Ureter (tissue), 1 donor: Measurements from ENCODE around the gene CDH15. TPM values are rescaled to one million over a fixed set of nuclear protein-coding genes. Genes with fewer than 3 reads are reported as not detected.
A peak's percentile ranks its signal among the peaks of the same experiment; 100 is the strongest.
"Not testable (repeated sequence)": the region's sequence is repeated elsewhere in the genome, so short reads cannot be mapped to it uniquely, and the experiment has no call there.

Experiments
- DNase-seq: peaks from one replicate; pipeline ENCODE4 v3.0.0-alpha.2; 2020; ENCODE audit warnings: low spot score
- total RNA-seq: library from RNA; stranded (reverse); gene quantifications from one replicate; pipeline ENCODE4 v1.2.4, GENCODE V29; 2023
- donor health status: DM: yes; HTN: yes; CAD: no.

The CDH15 gene
- total RNA-seq, 1 donor from 2014 or later: not detected

DNA sequence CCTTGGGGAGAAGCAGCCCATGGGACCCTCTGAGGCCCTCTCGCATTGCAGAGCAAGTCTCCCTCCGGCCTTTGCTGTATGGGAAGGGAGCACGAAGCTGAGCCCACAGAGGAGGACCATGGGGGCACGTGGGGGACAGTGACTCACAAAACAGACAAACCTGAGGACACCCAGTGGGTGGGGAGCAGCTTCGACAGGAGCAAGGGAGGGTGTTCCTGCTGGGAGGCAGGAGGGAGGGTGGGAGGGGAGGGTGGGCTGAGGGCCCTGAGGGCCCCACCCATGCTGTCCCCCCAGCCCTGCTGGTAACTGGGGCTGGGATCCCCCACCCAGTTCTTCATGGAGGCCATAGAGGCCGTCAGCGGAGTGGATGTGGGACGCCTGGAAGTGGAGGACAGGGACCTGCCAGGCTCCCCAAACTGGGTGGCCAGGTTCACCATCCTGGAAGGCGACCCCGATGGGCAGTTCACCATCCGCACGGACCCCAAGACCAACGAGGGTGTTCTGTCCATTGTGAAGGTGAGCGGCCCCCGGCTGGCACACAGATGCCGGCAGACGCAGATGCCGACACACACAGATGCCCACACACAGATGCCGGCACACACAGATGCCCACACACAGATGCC, 16.3 kb downstream of the CDH15 start:
- no peak for DNase-seq

DNA sequence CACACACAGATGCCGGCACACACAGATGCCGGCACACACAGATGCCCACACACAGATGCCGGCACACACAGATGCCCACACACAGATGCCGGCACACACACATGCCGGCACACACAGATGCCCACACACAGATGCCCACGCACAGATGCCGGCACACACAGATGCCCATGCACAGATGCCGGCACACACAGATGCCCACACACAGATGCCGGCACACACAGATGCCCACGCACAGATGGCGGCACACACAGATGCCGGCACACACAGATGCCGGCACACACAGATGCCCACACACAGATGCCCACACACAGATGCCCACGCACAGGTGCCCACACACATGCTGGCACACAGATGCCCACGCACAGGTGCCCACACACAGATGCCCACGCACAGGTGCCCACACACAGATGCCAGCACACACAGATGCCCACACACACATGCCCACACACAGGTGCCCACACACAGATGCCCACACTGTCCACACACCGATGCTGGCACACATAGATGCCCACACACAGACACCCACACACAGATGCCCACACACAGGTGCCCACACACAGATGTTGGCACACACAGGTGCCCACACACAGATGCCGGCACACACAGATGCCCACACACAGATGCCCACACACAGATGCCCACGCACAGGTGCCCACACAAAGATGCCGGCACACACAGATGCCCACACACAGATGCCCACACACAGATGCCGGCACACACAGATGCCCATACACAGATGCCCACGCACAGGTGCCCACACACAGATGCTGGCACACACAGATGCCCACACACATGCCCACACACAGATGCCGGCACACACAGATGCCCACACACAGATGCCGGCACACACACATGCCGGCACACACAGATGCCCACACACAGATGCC, 17.2 kb downstream of the CDH15 start:
- not testable (repeated sequence) for DNase-seq

DNA sequence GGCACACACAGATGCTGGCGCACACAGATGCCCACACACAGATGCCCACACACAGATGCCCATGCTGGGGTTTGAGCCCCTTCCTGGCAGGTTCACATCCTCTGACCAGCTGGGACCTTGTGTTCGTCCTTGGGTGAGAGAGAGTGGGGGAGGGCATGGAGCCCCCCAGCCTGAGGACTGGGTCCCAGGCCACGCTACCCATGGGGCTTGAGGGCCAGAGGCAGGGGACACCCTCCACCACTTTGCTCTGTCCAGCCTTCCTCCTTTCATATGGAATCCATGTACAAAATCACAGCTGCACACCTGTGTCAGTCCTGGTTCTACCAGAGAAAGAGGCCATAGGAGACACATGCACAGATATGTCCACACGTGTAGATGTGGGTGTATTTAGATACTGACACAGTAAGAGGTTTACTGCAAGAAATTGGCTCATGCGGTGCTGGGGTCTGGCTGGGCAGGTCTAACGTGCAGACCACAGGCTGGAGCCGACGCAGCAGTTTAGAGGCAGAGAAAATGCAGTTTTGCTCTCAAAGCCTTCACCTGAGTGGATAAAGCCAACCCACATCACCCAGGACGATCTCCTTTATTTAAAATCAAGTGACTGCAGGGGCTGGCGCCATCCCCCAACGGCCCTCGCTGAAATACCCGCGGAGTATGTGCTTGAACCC, 17.9 kb downstream of the CDH15 start:
- DNase-seq: no peak

- DNase-seq: no peak
Measured at GRCh38 chr16:89190150-89190958, 18.8 kb downstream of the CDH15 start.

DNA sequence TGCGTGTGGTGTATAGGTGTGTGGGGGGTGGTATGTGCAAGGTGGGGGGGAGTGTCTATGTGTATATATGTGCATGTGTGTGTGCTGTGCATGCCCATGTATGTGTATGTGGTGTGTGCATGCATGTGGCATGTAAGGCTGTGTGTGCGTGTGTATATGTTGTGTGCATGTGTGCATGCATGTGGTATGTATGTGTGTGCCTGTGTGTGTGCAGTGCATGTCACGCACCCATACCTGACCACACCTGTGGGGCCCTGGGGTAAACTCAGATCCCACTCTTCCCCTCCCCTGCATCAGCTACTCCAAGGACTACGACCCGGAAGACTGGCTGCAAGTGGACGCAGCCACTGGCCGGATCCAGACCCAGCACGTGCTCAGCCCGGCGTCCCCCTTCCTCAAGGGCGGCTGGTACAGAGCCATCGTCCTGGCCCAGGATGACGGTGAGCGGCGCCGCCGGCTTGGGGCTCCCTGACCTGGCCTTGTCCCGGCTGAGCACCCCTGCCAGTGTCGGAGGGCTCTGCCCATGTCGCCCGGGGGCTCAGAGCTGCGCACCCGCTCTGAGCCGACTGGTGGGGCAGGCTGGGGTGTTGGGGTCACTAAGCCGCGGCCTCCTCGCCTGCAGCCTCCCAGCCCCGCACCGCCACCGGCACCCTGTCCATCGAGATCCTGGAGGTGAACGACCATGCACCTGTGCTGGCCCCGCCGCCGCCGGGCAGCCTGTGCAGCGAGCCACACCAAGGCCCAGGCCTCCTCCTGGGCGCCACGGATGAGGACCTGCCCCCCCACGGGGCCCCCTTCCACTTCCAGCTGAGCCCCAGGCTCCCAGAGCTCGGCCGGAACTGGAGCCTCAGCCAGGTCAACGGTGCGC, 19.7 kb downstream of the CDH15 start:
- peak; percentile 45 for DNase-seq

DNA sequence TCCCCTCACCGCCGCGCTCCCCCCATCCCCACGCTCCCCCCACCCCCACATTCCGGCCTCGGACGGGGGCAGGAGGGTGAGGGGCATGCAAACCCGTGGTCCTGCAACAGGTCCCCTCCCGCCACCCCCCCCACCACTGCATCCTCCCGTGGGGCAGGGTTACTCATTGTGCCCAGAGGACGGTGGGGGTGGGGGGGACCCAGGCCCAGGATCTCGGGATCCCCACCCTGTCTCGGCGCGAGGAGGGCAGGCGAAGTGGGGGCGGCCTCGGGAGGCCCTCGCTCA, 20.3 kb downstream of the CDH15 start:
- no peak for DNase-seq

GRCh38 chr16:89192186-89192955, 20.8 kb downstream of the CDH15 start:
- DNase-seq: peak; percentile 89

- no peak for DNase-seq
Measured at GRCh38 chr16:89192956-89193575, 21.5 kb downstream of the CDH15 start.

DNA sequence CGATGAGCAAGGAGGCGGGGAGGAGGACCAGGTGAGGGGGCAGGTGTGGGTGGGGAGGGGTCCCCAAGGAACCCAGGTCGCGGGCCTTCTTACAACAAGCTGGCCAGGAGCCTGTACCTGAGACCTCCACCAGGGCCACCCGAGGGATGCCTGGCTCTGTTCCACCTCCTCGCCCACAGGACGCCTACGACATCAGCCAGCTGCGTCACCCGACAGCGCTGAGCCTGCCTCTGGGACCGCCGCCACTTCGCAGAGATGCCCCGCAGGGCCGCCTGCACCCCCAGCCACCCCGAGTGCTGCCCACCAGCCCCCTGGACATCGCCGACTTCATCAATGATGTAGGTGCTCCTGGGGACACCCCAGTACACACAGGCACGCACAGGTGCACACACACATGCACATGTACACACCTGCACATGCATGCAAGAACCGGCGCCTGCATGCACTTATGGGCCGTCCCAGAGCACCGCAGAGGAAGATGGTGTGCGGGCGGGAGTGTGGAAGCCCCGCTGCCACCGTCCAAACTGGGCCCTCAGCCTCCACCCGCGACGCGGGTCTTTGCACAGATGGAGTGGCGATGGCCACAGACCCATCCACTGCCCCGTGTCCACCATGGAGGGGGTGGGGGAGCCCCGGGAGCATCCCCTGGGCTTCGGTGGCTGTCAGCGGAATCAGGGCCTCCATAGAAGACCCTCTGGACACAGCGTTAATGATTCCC, 22.2 kb downstream of the CDH15 start:
- peak; percentile 44 for DNase-seq

GRCh38 chr16:89194340-89195311, 23.1 kb downstream of the CDH15 start:
- DNase-seq: no peak

DNA sequence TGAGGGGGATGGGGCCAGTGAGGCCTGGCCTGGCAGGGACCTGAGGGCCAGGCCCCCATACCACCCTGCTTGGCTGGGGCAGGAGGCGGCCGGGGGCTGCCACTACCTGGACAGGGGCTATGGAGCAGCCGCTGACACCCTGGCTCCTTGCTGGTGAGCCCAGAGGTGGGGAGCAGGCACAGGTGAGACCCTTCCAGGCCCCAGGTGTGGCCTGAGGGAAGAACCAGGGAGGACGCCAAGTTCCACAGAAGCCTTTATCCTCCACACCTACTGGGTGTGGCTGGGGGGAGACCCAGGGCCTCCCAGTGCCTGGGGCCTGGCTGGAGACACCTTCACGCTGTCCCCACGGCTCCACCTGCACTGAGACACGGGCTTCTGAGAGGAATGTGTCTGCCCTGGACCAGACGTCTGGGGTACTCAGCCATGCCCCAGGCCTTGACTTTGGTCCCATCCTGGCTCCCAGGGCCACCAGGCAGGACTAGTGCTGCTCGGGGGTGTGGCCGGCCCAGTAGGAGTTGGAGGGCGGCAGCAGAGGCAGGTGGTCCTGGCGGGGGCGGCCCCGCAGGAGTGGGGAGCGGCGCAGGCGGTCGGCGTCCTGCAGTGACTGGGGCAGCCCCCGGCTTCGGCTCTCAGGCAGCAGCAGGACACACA, 24.1 kb downstream of the CDH15 start:
- no peak for DNase-seq

DNA sequence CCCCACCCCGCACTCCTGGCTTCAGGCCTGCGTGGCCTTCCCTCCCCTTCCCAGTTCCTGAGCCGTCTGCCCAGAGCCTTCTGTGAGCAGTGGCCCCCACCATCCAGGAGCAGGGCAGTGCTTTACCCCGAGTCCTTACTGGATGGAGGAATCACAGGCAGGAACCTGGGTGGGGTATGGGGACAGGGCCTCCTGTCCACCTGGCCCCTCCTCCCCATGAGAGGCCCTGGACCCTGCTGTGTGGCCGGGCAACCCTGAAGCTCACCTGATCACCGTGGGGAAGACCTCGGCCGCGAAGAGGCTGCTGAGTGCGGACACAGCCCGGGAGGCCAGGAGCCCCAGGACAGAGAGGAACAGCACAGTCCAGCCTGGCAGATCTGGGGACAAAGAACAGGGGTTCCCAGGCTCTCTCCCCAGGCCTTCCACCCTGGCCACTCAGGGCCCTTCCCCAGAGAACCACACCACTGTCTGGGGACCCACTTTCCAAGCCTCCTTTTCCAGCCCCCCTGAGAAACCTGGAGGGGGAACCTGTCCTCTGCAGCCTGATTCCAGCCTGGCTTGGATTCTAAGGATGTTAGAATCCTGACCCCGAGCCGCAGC, 25.6 kb downstream of the CDH15 start:
- no peak for DNase-seq

DNA sequence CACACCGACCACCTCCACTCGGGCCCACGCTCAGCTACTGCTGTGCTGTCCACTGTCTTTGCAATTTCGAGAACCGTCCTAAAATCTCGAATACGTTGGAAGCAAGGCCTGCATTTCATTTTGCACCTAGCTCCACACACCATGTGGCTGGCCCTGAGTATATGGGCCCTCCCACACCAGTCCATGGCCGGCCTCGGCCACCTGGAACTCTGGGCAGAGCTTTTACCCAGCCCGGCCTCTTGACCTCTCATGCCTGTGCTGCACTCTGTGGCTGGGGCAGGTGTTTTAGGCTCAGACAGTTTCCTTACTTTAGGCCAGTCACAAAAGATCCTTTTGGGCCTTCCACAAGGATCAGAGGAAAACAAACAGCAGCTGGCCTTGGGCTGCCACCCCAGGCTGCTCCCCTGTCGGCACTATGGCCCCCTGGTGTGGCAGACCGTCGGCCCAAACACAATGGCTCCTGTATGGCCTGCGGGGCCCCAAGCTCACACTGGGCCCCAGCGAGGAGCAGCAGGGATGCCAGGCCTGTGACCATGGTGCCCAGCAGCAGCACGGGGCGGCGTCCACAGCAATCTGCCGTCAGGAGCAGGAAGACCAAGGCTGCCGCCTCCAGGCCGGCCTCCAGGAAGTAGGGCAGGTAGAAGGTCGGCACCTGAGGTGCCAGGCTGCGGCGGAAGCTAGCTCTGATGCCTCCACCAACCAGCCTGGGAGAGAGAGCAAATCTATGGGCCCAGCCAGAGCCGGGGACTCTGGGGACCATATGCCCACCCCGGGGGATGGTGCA, 26.3 kb downstream of the CDH15 start:
- DNase-seq: no peak

DNA sequence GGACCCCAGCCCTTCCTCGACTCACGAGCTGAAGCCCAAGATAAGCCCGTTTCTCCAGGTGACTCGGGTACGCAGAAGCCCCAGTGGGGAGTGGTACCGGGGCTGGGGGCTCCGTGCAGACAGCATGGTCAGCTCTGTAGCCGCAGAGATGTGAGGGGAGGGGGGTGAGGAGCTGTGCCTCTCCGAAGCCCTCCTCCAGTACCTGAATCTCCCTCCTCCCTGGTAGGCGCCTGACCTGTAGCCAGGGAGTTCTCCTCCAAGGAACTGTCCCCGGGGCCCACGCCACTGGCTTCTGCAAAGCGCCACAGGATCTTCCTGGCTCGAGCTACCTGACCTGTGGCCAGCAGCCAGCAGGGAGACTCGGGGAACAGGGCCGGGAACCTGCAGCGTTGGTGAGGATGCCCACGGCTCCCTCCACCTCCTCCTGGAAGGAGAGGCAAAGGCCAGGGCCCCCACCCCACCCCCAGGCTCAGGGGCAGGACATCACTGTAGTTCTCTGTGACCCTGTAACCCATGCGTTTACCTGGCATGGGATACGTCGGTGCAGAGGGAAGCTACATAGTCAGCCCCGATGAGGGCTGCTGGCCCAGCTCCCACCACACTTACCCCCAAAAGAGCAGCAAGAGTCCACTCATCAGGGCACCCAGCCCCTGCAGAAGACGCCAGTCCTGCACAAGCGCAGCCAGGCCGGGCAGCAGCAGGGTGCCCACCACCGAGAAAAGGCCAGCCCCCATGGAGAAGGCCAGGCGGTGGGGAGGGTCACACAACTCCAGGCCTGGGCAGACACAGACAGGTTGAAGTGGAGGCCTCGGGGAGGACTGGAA, 27.1 kb downstream of the CDH15 start:
- no peak for DNase-seq
